ENCODE results near the gene DLEC1.

GRCh38 chr3:38018296-38019266 lies 20.4 kb upstream of the DLEC1 start:
- TF ChIP-seq POLR2A (IDR thresholded peaks at IDR 0.05) (no peak), CTCF (IDR thresholded peaks at IDR 0.05) (no peak)

All from lower leg skin (tissue), 3 donors.